Measurements from ENCODE around the gene MACC1.
"Not testable (repeated sequence)": the region's sequence is repeated elsewhere in the genome, so short reads cannot be mapped to it uniquely, and the experiment has no call there.

- TF ChIP-seq, protein P1, sequence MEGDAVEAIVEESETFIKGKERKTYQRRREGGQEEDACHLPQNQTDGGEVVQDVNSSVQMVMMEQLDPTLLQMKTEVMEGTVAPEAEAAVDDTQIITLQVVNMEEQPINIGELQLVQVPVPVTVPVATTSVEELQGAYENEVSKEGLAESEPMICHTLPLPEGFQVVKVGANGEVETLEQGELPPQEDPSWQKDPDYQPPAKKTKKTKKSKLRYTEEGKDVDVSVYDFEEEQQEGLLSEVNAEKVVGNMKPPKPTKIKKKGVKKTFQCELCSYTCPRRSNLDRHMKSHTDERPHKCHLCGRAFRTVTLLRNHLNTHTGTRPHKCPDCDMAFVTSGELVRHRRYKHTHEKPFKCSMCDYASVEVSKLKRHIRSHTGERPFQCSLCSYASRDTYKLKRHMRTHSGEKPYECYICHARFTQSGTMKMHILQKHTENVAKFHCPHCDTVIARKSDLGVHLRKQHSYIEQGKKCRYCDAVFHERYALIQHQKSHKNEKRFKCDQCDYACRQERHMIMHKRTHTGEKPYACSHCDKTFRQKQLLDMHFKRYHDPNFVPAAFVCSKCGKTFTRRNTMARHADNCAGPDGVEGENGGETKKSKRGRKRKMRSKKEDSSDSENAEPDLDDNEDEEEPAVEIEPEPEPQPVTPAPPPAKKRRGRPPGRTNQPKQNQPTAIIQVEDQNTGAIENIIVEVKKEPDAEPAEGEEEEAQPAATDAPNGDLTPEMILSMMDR (IDR thresholded peaks at IDR 0.05) = not testable (repeated sequence)
- not testable (repeated sequence) for TF ChIP-seq POLR2A (IDR thresholded peaks at IDR 0.05)
These were observed 93.1 kb downstream of the MACC1 start for GRCh38 chr7:20124087-20124486.
